Neuronal stem cell (in vitro differentiated cells): Measurements from ENCODE around the gene PRF1.

Experiments
- DNase-seq: peaks from one replicate; pipeline ENCODE4 v3.0.0-alpha.2; 2013; ENCODE audit warnings: low spot score
- H2AFZ ChIP-seq: one replicate; pipeline ENCODE4 v1.6.1; 2013; ENCODE audit warnings: mild to moderate bottlenecking, low read length, inconsistent platforms
- H2AK5ac ChIP-seq: 2 replicates; pipeline ENCODE4 v1.6.1; 2013; ENCODE audit warnings: low read depth, mild to moderate bottlenecking, inconsistent platforms, low read length, moderate library complexity, mixed read lengths
- H2BK120ac ChIP-seq: 2 replicates; pipeline ENCODE4 v1.6.1; 2013; ENCODE audit warnings: low read depth, mild to moderate bottlenecking, inconsistent platforms, low read length, moderate library complexity, mixed read lengths
- H2BK12ac ChIP-seq: one replicate; pipeline ENCODE4 v1.6.1; 2013; ENCODE audit warnings: low read length, inconsistent platforms
- H2BK15ac ChIP-seq: 2 replicates; pipeline ENCODE4 v1.6.1; 2013; ENCODE audit warnings: mild to moderate bottlenecking, low read length, inconsistent platforms, mixed read lengths
- H2BK5ac ChIP-seq: one replicate; pipeline ENCODE4 v1.6.1; 2013; ENCODE audit warnings: inconsistent platforms, mild to moderate bottlenecking, low read length, moderate library complexity
- H3K14ac ChIP-seq: one replicate; pipeline ENCODE4 v1.6.1; 2013; ENCODE audit warnings: low read length, inconsistent platforms
- H3K18ac ChIP-seq: 2 replicates; pipeline ENCODE4 v1.6.1; 2013; ENCODE audit warnings: low read length, inconsistent platforms
- H3K23ac ChIP-seq: 2 replicates; pipeline ENCODE4 v1.6.1; 2013; ENCODE audit warnings: low read depth, mild to moderate bottlenecking, mixed read lengths, low read length, inconsistent platforms; ENCODE audit not compliant: poor library complexity
- H3K27ac ChIP-seq: replicated peaks from 3 replicates; pipeline ENCODE4 v1.5.1; 2013; ENCODE audit warnings: low read length, inconsistent platforms
- H3K27me3 ChIP-seq, 3 experiments: 2 replicates each; pipeline ENCODE4 v1.6.1; 2013; ENCODE audit warnings: low read length in 3 of 3, mild to moderate bottlenecking in 2 of 3, inconsistent platforms in 1 of 3, low read depth in 1 of 3, mixed read lengths in 1 of 3, moderate library complexity in 1 of 3; ENCODE audit not compliant: control insufficient read depth in 3 of 3, insufficient read depth in 3 of 3
- H3K36me3 ChIP-seq, 2 donors: replicated peaks in 1 of 2; 2 replicates each; pipeline ENCODE4 v1.6.1; 2013; ENCODE audit warnings: low read length in 2 of 2; ENCODE audit not compliant: control insufficient read depth in 2 of 2, insufficient read depth in 2 of 2
- H3K4ac ChIP-seq: 2 replicates; pipeline ENCODE4 v1.6.1; 2013; ENCODE audit warnings: inconsistent platforms, mild to moderate bottlenecking, low read length, moderate library complexity
- H3K4me1 ChIP-seq, 2 donors: 1 replicate in 1 of 2; 2 replicates in 1 of 2; pipeline ENCODE4 v1.6.1; 2013; ENCODE audit warnings: low read length in 2 of 2, low read depth in 1 of 2; ENCODE audit not compliant: control insufficient read depth in 2 of 2, insufficient read depth in 1 of 2
- H3K4me2 ChIP-seq: one replicate; pipeline ENCODE4 v1.6.1; 2013; ENCODE audit warnings: mild to moderate bottlenecking, low read length, inconsistent platforms; ENCODE audit not compliant: insufficient read depth, poor library complexity, severe bottlenecking
- H3K4me3 ChIP-seq, 2 donors: 2 replicates each; pipeline ENCODE4 v1.5.1; 2013; ENCODE audit warnings: low read length in 2 of 2, mild to moderate bottlenecking in 2 of 2, inconsistent platforms in 1 of 2, moderate library complexity in 1 of 2
- H3K79me1 ChIP-seq: one replicate; pipeline ENCODE4 v1.6.1; 2013; ENCODE audit warnings: low read depth, mild to moderate bottlenecking, inconsistent platforms, low read length, moderate library complexity
- H3K9ac ChIP-seq: one replicate; pipeline ENCODE4 v1.6.1; 2013; ENCODE audit warnings: mild to moderate bottlenecking, low read depth, low read length, inconsistent platforms; ENCODE audit not compliant: poor library complexity
- H3K9me3 ChIP-seq, 2 donors: replicated peaks in 1 of 2; 2 replicates each; pipeline versions ENCODE3 to v1.6.1; 2013; ENCODE audit warnings: low read length in 2 of 2, mild to moderate bottlenecking in 2 of 2, inconsistent platforms in 1 of 2, low read depth in 1 of 2, mixed read lengths in 1 of 2, moderate library complexity in 1 of 2; ENCODE audit not compliant: control insufficient read depth in 2 of 2, insufficient read depth in 1 of 2
- H4K8ac ChIP-seq: one replicate; pipeline ENCODE4 v1.6.1; 2013; ENCODE audit warnings: low read depth, mild to moderate bottlenecking, inconsistent platforms, low read length, moderate library complexity
- H4K91ac ChIP-seq: one replicate; pipeline ENCODE4 v1.6.1; 2013; ENCODE audit warnings: low read length, low read depth, mild to moderate bottlenecking, inconsistent platforms; ENCODE audit not compliant: poor library complexity
- WGBS, 2 donors: extraction: QIAGEN DNeasy Blood & Tissue Kit; methylation state at CpG; one replicate each; pipeline ENCODE4 v1.1.7; 2013; ENCODE audit warnings: missing lambda C conversion rate in 2 of 2, mixed read lengths in 1 of 2; ENCODE audit not compliant: insufficient read length in 2 of 2, insufficient replicate concordance in 1 of 2; ENCODE audit errors: extremely low coverage in 2 of 2; 5-methylcytosine and 5-hydroxymethylcytosine counted together

The PRF1 gene

DNA sequence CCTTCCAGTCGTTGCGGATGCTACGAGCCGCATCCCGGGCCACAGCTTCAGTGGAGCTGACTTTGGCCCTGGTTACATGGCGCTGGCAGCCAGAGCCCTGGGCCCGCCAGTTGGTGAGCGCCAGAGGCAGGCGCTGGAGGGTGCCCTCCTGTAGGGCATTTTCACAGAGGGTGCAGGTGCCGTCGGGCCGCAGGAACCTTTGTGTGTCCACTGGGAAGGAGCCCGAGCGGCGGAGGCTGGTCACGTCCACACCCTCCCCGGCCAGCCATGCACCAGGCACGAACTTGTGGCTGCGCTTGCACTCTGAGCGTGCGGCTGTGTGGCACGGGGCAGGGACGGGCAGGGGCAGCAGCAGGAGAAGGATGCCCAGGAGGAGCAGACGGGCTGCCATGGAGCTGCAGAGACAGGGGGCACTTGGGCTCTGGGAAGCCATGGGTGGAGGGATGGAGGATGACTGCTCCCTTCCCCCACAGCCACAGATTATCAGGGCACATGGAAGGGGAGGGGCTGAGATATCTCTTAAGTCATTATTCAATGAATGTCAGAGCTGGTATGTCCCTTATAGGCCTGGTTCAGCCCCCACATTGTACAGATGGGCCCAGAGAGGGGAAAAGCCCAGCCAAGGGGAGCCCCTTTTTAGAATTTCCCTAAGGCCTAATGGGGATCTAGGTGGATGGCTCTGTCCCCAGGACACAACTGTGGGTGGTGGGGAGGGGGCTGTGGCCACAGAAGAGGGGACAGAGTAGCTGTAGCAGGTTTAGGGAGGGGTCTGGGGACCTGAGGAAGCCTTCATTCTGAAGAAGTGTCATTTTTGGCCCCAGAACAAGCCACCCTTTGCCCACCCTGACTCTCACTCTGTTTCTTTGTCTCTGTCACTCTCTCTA lies 1.8 kb downstream of the PRF1 start:
- peak overlapping the region; percentile 60 for H2AK5ac ChIP-seq
- no peaks in the 10 kb centered on the region for H3K79me1 ChIP-seq
- no peak overlapping the region for H2AFZ ChIP-seq
- H3K4ac ChIP-seq, result no peak overlapping the region
- no peak overlapping the region for H3K27ac ChIP-seq
- H3K9ac ChIP-seq, result no peak overlapping the region
- no peak overlapping the region for H3K4me3 ChIP-seq
- H2BK120ac ChIP-seq, result no peak overlapping the region
- no peak overlapping the region for H2BK12ac ChIP-seq
- no CpG with 5 or more reads among the region's 24 CpGs for WGBS, 2 donors
- peak overlapping the region; percentile 82 for H3K18ac ChIP-seq
- DNase-seq, result no peak
- H3K14ac ChIP-seq, result peak overlapping the region; percentile 91
- no peak overlapping the region for H3K4me2 ChIP-seq
- peaks cover 0 to 4% (median 0%) of the 10 kb centered on the region in 3 experiments for H3K27me3 ChIP-seq
- H2BK15ac ChIP-seq, result peak overlapping the region; percentile 87
- peak overlapping the region; percentile 56 for H3K23ac ChIP-seq
- no peaks in the 10 kb centered on the region for H3K4me1 ChIP-seq
- no peak overlapping the region for H4K91ac ChIP-seq
- no peak overlapping the region for H2BK5ac ChIP-seq
- H3K9me3 ChIP-seq, result no peaks in the 10 kb centered on the region
- H3K36me3 ChIP-seq, result no peaks in the 10 kb centered on the region
- no peak overlapping the region for H4K8ac ChIP-seq

DNA sequence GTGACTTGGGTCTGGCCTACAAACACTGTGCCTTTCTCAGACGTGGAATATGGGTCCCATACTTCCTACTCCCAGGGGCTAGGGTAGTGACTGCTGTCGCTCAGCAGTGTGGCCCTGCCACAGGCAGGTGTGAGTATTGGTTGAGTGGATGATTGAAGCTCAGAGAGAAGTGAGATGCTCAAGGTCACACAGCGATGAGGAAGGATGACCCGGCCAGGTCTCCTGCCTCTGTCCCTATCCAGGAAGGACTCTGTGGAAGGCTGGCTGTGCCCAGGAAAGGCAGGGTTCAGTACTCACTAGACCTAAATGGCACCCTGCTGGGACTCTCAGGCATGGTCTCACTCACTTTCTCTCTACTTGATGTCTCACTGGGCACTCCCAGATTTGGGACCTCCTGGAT lies 2.8 kb downstream of the PRF1 start:
- WGBS, 2 donors, result no CpG with 5 or more reads among the region's 4 CpGs
- no peak overlapping the region for H2BK120ac ChIP-seq
- peak overlapping the region; percentile 1 for H3K18ac ChIP-seq
- DNase-seq, result no peak
- no peak overlapping the region for H4K91ac ChIP-seq
- no peak overlapping the region for H3K27ac ChIP-seq
- no peak overlapping the region for H2AFZ ChIP-seq
- H3K23ac ChIP-seq, result no peak overlapping the region
- H3K14ac ChIP-seq, result no peak overlapping the region
- peak overlapping the region; percentile 60 for H2AK5ac ChIP-seq
- no peak overlapping the region for H4K8ac ChIP-seq
- H2BK12ac ChIP-seq, result no peak overlapping the region
- no peak overlapping the region for H2BK5ac ChIP-seq
- no peak overlapping the region for H3K4me2 ChIP-seq
- H3K79me1 ChIP-seq, result no peaks in the 10 kb centered on the region
- peaks cover 0 to 7% (median 0%) of the 10 kb centered on the region in 3 experiments for H3K27me3 ChIP-seq
- no peaks in the 10 kb centered on the region for H3K9me3 ChIP-seq
- H3K36me3 ChIP-seq, result no peaks in the 10 kb centered on the region
- H2BK15ac ChIP-seq, result peak overlapping the region; percentile 87
- H3K4me1 ChIP-seq, result no peaks in the 10 kb centered on the region
- H3K9ac ChIP-seq, result no peak overlapping the region
- H3K4me3 ChIP-seq, result peak overlapping the region in 1 of 2 donors; percentile 38
- no peak overlapping the region for H3K4ac ChIP-seq

DNA sequence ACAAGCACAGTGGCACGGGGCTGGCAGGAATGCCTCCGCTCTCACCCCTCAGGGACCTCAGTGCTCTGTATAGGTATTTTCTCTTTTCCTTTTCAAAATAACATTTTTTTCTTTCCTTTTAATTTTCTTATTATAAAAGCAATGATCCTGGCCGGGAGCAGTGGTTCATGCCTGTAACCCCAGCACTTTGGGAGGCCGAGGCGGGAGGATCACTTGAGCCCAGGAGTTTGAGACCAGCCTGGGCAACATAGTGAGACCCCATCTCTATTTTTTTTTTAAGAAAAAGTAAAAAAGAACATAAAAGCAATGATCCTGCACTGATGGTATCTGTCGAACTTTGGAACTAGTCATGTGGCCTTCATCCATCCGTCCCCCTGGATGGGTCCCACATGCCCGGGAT lies 3.2 kb downstream of the PRF1 start:
- Histone ChIP-seq H2BK15ac (no peak overlapping the region), H3K27me3 (peaks cover 0 to 9% (median 0%) of the 10 kb centered on the region in 3 experiments), H4K91ac (no peak overlapping the region), H3K36me3 (no peaks in the 10 kb centered on the region), H3K14ac (no peak overlapping the region), H3K4me1 (no peaks in the 10 kb centered on the region), H2BK12ac (no peak overlapping the region), H2AK5ac (no peak overlapping the region), H2BK120ac (no peak overlapping the region), H3K4ac (no peak overlapping the region), H2AFZ (no peak overlapping the region), H3K23ac (no peak overlapping the region), H3K9me3 (no peaks in the 10 kb centered on the region), H2BK5ac (peak overlapping the region; percentile 31), H3K79me1 (no peaks in the 10 kb centered on the region), H3K4me3 (no peak overlapping the region), H3K9ac (no peak overlapping the region), H3K27ac (no peak overlapping the region), H4K8ac (no peak overlapping the region), H3K18ac (no peak overlapping the region), H3K4me2 (no peak overlapping the region)
- no peak for DNase-seq
- WGBS, 2 donors, result no CpG with 5 or more reads among the region's 8 CpGs

DNA sequence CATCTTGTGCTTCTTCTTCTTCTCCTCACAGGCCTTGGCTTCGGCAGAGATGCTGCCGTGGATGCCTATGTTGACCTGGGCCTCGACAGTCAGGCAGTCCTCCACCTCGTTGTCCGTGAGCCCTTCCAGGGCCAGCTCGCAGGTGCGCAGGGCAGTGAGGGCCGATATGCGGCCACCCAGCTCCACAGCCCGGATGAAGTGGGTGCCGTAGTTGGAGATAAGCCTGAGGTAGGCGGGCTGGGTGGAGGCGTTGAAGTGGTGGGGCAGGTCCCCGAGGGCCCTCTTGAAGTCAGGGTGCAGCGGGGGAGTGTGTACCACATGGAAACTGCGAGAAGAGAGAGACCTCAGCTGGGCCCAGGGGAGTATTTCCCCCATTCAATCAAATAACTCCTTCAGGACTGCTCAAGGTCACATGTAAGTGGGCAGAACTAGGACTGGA lies 3.7 kb downstream of the PRF1 start:
- peak overlapping the region; percentile 55 for H3K18ac ChIP-seq
- peak overlapping the region; percentile 61 for H2AK5ac ChIP-seq
- no peak overlapping the region for H3K27ac ChIP-seq
- H2BK12ac ChIP-seq, result no peak overlapping the region
- no peak overlapping the region for H4K8ac ChIP-seq
- no peak overlapping the region for H3K4me2 ChIP-seq
- no peak overlapping the region for H3K4ac ChIP-seq
- peak overlapping the region; percentile 38 for H3K23ac ChIP-seq
- H2BK5ac ChIP-seq, result peak overlapping the region; percentile 31
- H3K36me3 ChIP-seq, result no peaks in the 10 kb centered on the region
- no peaks in the 10 kb centered on the region for H3K9me3 ChIP-seq
- H3K27me3 ChIP-seq, result peaks cover 0 to 13% (median 0%) of the 10 kb centered on the region in 3 experiments
- DNase-seq, result no peak
- H2BK120ac ChIP-seq, result no peak overlapping the region
- peak overlapping the region; percentile 85 for H3K14ac ChIP-seq
- no peaks in the 10 kb centered on the region for H3K4me1 ChIP-seq
- H3K4me3 ChIP-seq, result no peak overlapping the region
- H4K91ac ChIP-seq, result no peak overlapping the region
- no peak overlapping the region for H3K9ac ChIP-seq
- no peak overlapping the region for H2BK15ac ChIP-seq
- WGBS, 2 donors, result no CpG with 5 or more reads among the region's 16 CpGs
- H3K79me1 ChIP-seq, result no peaks in the 10 kb centered on the region
- no peak overlapping the region for H2AFZ ChIP-seq
